GM18858 (cell line): ENCODE results near the gene C19orf85.
"Not testable (repeated sequence)": the region's sequence is repeated elsewhere in the genome, so short reads cannot be mapped to it uniquely, and the experiment has no call there.

ENCODE experiments used
- ATAC-seq: cut with Tn5 transposase; IDR thresholded peaks from one replicate; pipeline ENCODE4 v1.9.1; 2021; ENCODE audit not compliant: unreplicated experiment

C19orf85 gene

GRCh38 chr19:55459950-55460657 is 4.4 kb downstream of the C19orf85 start:
- ATAC-seq, result no peak

GRCh38 chr19:55459551-55459949 is 5.0 kb downstream of the C19orf85 start:
- no peak for ATAC-seq

- ATAC-seq, result no peak
These were observed 6.7 kb downstream of the C19orf85 start for GRCh38 chr19:55457683-55458457.

- no peak for ATAC-seq
These were observed 8.2 kb downstream of the C19orf85 start for GRCh38 chr19:55456347-55456746.

GRCh38 chr19:55455576-55456235 is 8.8 kb downstream of the C19orf85 start:
- no peak for ATAC-seq

GRCh38 chr19:55454787-55455243 is 9.7 kb downstream of the C19orf85 start:
- ATAC-seq, result no peak

- no peak for ATAC-seq
These were observed 10.9 kb downstream of the C19orf85 start for GRCh38 chr19:55453511-55454260.

- no peak for ATAC-seq
These were observed 11.7 kb downstream of the C19orf85 start for GRCh38 chr19:55452749-55453346.

GRCh38 chr19:55451965-55452748 is 12.4 kb downstream of the C19orf85 start:
- no peak for ATAC-seq

GRCh38 chr19:55451163-55451964 is 13.2 kb downstream of the C19orf85 start:
- no peak for ATAC-seq

- ATAC-seq, result no peak
These were observed 15.1 kb downstream of the C19orf85 start for GRCh38 chr19:55449469-55449868.

GRCh38 chr19:55448175-55448490 is 16.4 kb downstream of the C19orf85 start:
- not testable (repeated sequence) for ATAC-seq

GRCh38 chr19:55447421-55448174 is 17.0 kb downstream of the C19orf85 start:
- no peak for ATAC-seq

- ATAC-seq, result no peak
These were observed 18.5 kb downstream of the C19orf85 start for GRCh38 chr19:55446060-55446459.

GRCh38 chr19:55444646-55445045 is 19.9 kb downstream of the C19orf85 start:
- ATAC-seq, result no peak

- no peak for ATAC-seq
These were observed 20.6 kb downstream of the C19orf85 start for GRCh38 chr19:55443824-55444480.

- ATAC-seq, result no peak
These were observed 21.3 kb downstream of the C19orf85 start, which contains the start of gene SHISA7 for GRCh38 chr19:55443045-55443823. TSS of gene SHISA7 (minus strand) at chr19:55443300. CDS start at chr19:55442863, 437 bp downstream.
